ENCODE measurements around the gene CFAP58.

Gene CFAP58

DNA sequence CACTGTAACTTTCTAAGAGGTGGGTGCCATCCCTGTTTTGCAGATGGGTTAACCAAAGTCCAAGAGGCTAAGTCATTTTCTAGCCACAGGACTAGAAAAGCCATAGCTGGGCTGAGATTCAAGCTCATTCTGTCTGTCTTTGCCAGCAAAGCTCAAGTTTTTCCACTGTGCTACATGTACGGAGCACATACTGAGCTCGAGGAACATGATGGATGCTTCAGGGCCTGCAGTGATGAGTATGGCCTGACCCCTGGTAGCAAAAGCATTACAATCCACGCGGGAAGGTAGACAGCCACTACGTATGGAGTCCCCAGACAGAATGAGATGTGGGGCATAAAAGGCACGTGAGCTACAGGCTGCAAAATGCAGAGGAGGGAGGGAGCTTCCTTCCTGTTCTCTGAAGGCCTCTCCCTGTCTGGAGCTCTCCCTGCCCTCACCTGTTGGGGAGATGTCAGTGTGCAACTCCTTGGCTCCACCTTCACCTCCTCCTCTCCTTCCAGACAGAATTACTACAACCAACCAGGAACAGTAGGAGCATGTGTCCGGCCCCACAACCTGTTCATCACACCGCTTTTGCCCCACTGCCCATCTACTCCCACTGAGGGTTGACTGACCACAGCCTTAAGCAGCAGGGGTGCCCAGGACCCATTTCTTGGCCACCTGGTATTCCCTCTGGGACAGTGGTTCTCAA is 31.8 kb upstream of the CFAP58 start:
- TF ChIP-seq REST (IDR thresholded peaks at IDR 0.05; ENCODE audit: insufficient read depth in 1 of 2, low read depth in 2 of 2, low read length in 2 of 2) (no peak), POLR2AphosphoS5 (IDR thresholded peaks at IDR 0.05; ENCODE audit: low read depth, low read length) (no peak), SIN3A (IDR thresholded peaks at IDR 0.05; ENCODE audit: borderline replicate concordance, insufficient read depth, low read length) (no peak), FOXP2 (optimal IDR thresholded peaks at IDR 0.05; ENCODE audit: borderline replicate concordance, extremely low read depth, extremely low read length, insufficient read depth) (no peak), TAF1 (IDR thresholded peaks at IDR 0.05; ENCODE audit: borderline replicate concordance, insufficient read depth, low read length) (no peak)

DNA sequence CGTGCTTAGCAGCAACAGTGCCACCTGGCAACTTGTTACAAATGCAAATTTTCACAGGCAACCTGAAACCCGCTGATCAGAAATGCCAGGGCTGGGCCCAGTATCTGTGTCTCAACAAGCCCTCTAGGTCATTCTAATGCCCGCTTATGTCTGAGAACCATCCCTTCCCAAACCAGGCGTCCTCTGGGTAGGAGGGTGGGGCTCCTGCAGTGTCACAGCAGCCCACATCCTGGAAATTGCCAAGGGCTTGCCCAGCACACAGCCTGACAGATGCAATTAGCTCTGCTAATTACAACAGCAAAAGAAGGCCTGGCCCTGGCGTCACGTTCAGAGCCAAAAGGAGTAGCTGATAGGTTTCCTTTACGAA is 31.2 kb upstream of the CFAP58 start:
- TF ChIP-seq SIN3A (IDR thresholded peaks at IDR 0.05; ENCODE audit: borderline replicate concordance, insufficient read depth, low read length): no peak
- no peak for TF ChIP-seq FOXP2 (optimal IDR thresholded peaks at IDR 0.05; ENCODE audit: borderline replicate concordance, extremely low read depth, extremely low read length, insufficient read depth)
- no peak for TF ChIP-seq TAF1 (IDR thresholded peaks at IDR 0.05; ENCODE audit: borderline replicate concordance, insufficient read depth, low read length)
- TF ChIP-seq POLR2AphosphoS5 (IDR thresholded peaks at IDR 0.05; ENCODE audit: low read depth, low read length): no peak
- TF ChIP-seq REST (IDR thresholded peaks at IDR 0.05; ENCODE audit: insufficient read depth in 1 of 2, low read depth in 2 of 2, low read length in 2 of 2): no peak

DNA sequence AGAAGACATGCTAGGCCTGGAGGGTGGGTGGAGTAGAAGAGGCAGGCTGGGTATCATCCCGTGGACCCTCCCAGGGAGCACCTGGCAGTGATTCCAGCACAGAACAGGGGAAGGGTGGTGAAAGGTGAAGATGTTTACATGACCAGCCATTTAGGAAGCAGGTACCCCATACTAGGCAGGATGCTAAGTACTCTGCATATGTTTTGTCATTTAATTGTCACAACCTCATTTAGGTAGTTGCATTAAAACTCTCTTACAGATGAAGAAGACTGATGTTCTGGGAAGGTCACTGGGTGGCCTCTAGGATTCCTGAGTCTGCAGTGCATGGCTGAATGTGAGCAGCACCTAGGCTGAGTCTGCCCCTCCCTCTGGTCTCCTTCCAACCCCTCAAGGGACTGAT is 30.5 kb upstream of the CFAP58 start:
- TF ChIP-seq SIN3A (IDR thresholded peaks at IDR 0.05; ENCODE audit: borderline replicate concordance, insufficient read depth, low read length) (no peak), POLR2AphosphoS5 (IDR thresholded peaks at IDR 0.05; ENCODE audit: low read depth, low read length) (no peak), FOXP2 (optimal IDR thresholded peaks at IDR 0.05; ENCODE audit: borderline replicate concordance, extremely low read depth, extremely low read length, insufficient read depth) (no peak), TAF1 (IDR thresholded peaks at IDR 0.05; ENCODE audit: borderline replicate concordance, insufficient read depth, low read length) (no peak), REST (IDR thresholded peaks at IDR 0.05; ENCODE audit: insufficient read depth in 1 of 2, low read depth in 2 of 2, low read length in 2 of 2) (no peak)

- TF ChIP-seq SIN3A (IDR thresholded peaks at IDR 0.05; ENCODE audit: borderline replicate concordance, insufficient read depth, low read length) (no peak), TAF1 (IDR thresholded peaks at IDR 0.05; ENCODE audit: borderline replicate concordance, insufficient read depth, low read length) (no peak), REST (IDR thresholded peaks at IDR 0.05; ENCODE audit: insufficient read depth in 1 of 2, low read depth in 2 of 2, low read length in 2 of 2) (no peak), POLR2AphosphoS5 (IDR thresholded peaks at IDR 0.05; ENCODE audit: low read depth, low read length) (no peak), FOXP2 (optimal IDR thresholded peaks at IDR 0.05; ENCODE audit: borderline replicate concordance, extremely low read depth, extremely low read length, insufficient read depth) (no peak)
Observed at GRCh38 chr10:104323760-104324201, 29.9 kb upstream of the CFAP58 start.
